MM.1S (cell line): Measurements from ENCODE around the gene WWC2.

ENCODE experiments used
- DNase-seq: peaks from one replicate; pipeline ENCODE4 v3.0.0-alpha.2; 2015
- H2AFZ ChIP-seq: fragments of 300-600 bp; sonication (generic); 2 replicates; pipeline ENCODE4 v1.6.0; 2016; ENCODE audit warnings: antibody characterized with exemption, low read length
- H3F3A ChIP-seq: fragments of 300-600 bp; sonication (generic); 2 replicates; pipeline ENCODE4 v1.6.1; 2016; ENCODE audit warnings: mild to moderate bottlenecking, antibody characterized with exemption, low read length, moderate library complexity, mixed read lengths; ENCODE audit not compliant: insufficient read depth
- H3K27ac ChIP-seq: fragments of 300-600 bp; sonication (generic); 2 replicates; pipeline ENCODE4 v1.5.1; 2016; ENCODE audit warnings: mild to moderate bottlenecking, low read length
- H3K27me3 ChIP-seq: fragments of 300-600 bp; sonication (generic); replicated peaks from 2 replicates; pipeline ENCODE4 v1.6.0; 2016; ENCODE audit warnings: low read length; ENCODE audit not compliant: insufficient read depth
- H3K36me3 ChIP-seq: fragments of 300-600 bp; sonication (generic); replicated peaks from 2 replicates; pipeline ENCODE4 v1.6.1; 2016; ENCODE audit warnings: mild to moderate bottlenecking, low read length, mixed read lengths; ENCODE audit not compliant: insufficient read depth
- H3K4me1 ChIP-seq: fragments of 300-600 bp; sonication (generic); 2 replicates; pipeline ENCODE4 v1.6.1; 2016; ENCODE audit warnings: low read length, mixed read lengths
- H3K4me2 ChIP-seq: fragments of 300-600 bp; sonication (generic); 2 replicates; pipeline ENCODE4 v1.6.0; 2016; ENCODE audit warnings: low read depth, low read length
- H3K4me3 ChIP-seq: fragments of 300-600 bp; sonication (generic); 2 replicates; pipeline ENCODE4 v1.5.1; 2016; ENCODE audit warnings: low read length, mixed read lengths
- H3K79me2 ChIP-seq: fragments of 300-600 bp; sonication (generic); 2 replicates; pipeline ENCODE4 v1.6.1; 2016; ENCODE audit warnings: mixed run types, low read length, mixed read lengths
- H3K9ac ChIP-seq: fragments of 300-600 bp; sonication (generic); 2 replicates; pipeline ENCODE4 v1.6.1; 2016; ENCODE audit warnings: low read length, mixed read lengths
- H3K9me2 ChIP-seq: fragments of 300-600 bp; sonication (generic); replicated peaks from 2 replicates; pipeline ENCODE4 v1.6.1; 2016; ENCODE audit warnings: mild to moderate bottlenecking, low read length, mixed read lengths; ENCODE audit not compliant: insufficient read depth
- H3K9me3 ChIP-seq: fragments of 300-600 bp; sonication (generic); replicated peaks from 2 replicates; pipeline ENCODE4 v1.6.1; 2016; ENCODE audit warnings: mild to moderate bottlenecking, low read length, mixed read lengths; ENCODE audit not compliant: insufficient read depth
- H4K20me1 ChIP-seq: fragments of 300-600 bp; sonication (generic); 2 replicates; pipeline ENCODE4 v1.6.1; 2016; ENCODE audit warnings: mild to moderate bottlenecking, low read length, moderate library complexity, mixed read lengths; ENCODE audit not compliant: insufficient read depth
- EZH2 ChIP-seq: fragments of 300-600 bp; sonication (generic); optimal IDR thresholded peaks from 2 replicates; pipeline ENCODE3; 2017; ENCODE audit warnings: low read depth, mild to moderate bottlenecking, antibody characterized with exemption, low read length, mixed read lengths
- EZH2phosphoT487 ChIP-seq: fragments of 300-600 bp; sonication (generic); IDR thresholded peaks from 2 replicates; pipeline ENCODE4 v1.6.1; 2018; ENCODE audit warnings: antibody characterized with exemption, low read length
- TF ChIP-seq, protein P1 (sequence below): fragments of 300-600 bp; sonication (generic); IDR thresholded peaks from 2 replicates; pipeline ENCODE4 v1.5.1; 2016; ENCODE audit warnings: antibody characterized with exemption, low read length, mixed read lengths

The WWC2 gene

DNA sequence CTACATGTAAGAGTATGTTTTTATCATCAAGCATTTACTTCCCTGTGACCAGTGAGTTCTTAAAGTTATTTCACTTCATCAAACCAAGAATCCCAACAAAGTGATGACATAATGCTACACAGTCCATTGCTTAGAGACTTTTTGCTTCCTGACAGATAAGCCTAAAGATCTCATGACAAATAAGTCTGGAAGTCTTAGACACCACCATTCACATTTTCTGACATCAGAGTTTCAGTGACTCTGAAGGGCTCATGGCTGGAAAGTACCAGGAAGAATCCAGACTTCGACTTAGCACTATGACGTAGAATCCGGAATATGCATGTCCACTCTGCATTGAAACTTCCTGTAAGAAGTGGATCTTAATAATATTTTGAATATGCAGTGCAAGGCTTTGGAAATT lies 167.3 kb downstream of the WWC2 start:
- DNase-seq: no peak
- H3K9me2 ChIP-seq: no peaks in the 10 kb centered on the region
- H3K27me3 ChIP-seq: no peaks in the 10 kb centered on the region
- no peaks in the 10 kb centered on the region for H3F3A ChIP-seq
- no peaks in the 10 kb centered on the region for H3K79me2 ChIP-seq
- peaks cover 4% of the 10 kb centered on the region for H3K4me1 ChIP-seq
- TF ChIP-seq EZH2 (no peak), EZH2phosphoT487 (no peak)
- TF ChIP-seq, protein P1, sequence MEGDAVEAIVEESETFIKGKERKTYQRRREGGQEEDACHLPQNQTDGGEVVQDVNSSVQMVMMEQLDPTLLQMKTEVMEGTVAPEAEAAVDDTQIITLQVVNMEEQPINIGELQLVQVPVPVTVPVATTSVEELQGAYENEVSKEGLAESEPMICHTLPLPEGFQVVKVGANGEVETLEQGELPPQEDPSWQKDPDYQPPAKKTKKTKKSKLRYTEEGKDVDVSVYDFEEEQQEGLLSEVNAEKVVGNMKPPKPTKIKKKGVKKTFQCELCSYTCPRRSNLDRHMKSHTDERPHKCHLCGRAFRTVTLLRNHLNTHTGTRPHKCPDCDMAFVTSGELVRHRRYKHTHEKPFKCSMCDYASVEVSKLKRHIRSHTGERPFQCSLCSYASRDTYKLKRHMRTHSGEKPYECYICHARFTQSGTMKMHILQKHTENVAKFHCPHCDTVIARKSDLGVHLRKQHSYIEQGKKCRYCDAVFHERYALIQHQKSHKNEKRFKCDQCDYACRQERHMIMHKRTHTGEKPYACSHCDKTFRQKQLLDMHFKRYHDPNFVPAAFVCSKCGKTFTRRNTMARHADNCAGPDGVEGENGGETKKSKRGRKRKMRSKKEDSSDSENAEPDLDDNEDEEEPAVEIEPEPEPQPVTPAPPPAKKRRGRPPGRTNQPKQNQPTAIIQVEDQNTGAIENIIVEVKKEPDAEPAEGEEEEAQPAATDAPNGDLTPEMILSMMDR: no peak
- H3K9ac ChIP-seq: no peak overlapping the region
- H2AFZ ChIP-seq: no peak overlapping the region
- H3K27ac ChIP-seq: no peak overlapping the region
- H3K9me3 ChIP-seq: no peaks in the 10 kb centered on the region
- no peaks in the 10 kb centered on the region for H4K20me1 ChIP-seq
- H3K36me3 ChIP-seq: no peaks in the 10 kb centered on the region
- no peak overlapping the region for H3K4me3 ChIP-seq
- H3K4me2 ChIP-seq: no peak overlapping the region

DNA sequence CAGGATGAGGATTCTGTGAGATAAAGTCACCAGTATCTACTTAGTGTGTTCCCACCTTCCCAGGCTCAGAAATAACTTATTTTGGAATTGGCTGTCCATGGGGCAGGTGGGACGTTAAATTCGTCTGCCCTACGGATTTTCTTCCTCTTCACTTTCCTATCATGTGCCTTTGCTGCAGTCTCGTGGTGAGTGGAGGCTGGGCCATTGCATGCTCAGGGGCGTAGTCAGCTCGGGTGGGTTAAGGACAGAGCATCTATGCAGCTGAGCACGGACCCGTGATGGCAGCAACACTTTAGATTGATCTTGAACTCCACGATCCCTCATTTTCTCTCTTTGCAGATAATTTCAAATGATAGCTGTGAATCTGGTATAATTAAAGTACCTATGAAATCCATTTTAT lies 169.5 kb downstream of the WWC2 start:
- Histone ChIP-seq H3K9ac (no peak overlapping the region), H3K4me3 (no peak overlapping the region), H3K36me3 (no peaks in the 10 kb centered on the region), H3K9me3 (no peaks in the 10 kb centered on the region), H3K79me2 (no peaks in the 10 kb centered on the region), H3K9me2 (no peaks in the 10 kb centered on the region), H3K27me3 (no peaks in the 10 kb centered on the region), H3K4me2 (no peak overlapping the region), H3F3A (no peaks in the 10 kb centered on the region), H3K4me1 (no peaks in the 10 kb centered on the region), H2AFZ (no peak overlapping the region), H3K27ac (no peak overlapping the region), H4K20me1 (no peaks in the 10 kb centered on the region)
- no peak for TF ChIP-seq EZH2
- TF ChIP-seq, protein P1: no peak
- no peak for TF ChIP-seq EZH2phosphoT487
- no peak for DNase-seq

DNA sequence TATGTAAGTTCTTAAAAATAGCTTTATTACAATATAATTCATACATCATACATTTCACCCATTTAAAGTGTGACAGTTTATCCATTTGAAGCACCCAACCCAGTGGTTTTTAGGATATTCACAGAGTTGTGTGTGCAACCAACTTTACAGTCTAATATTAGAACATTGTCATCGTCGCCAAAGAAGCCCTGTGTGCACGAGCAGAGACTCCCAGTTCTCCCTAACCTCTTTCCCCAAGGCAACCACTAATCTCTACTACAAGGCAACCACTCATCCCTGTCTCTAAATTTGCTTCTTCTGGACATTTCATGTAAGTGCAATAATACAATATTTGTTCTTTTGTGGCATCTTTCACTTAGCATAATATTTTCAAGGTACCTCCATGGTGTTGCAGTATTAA lies 173.3 kb downstream of the WWC2 start:
- Histone ChIP-seq H3K4me1 (no peaks in the 10 kb centered on the region), H3K9me3 (no peaks in the 10 kb centered on the region), H3K27ac (no peak overlapping the region), H3K4me3 (no peak overlapping the region), H4K20me1 (no peaks in the 10 kb centered on the region), H3F3A (no peaks in the 10 kb centered on the region), H2AFZ (no peak overlapping the region), H3K9me2 (no peaks in the 10 kb centered on the region), H3K9ac (no peak overlapping the region), H3K36me3 (no peaks in the 10 kb centered on the region), H3K79me2 (no peaks in the 10 kb centered on the region), H3K4me2 (no peak overlapping the region), H3K27me3 (no peaks in the 10 kb centered on the region)
- TF ChIP-seq EZH2 (no peak), EZH2phosphoT487 (no peak)
- TF ChIP-seq, protein P1: no peak
- DNase-seq: no peak

DNA sequence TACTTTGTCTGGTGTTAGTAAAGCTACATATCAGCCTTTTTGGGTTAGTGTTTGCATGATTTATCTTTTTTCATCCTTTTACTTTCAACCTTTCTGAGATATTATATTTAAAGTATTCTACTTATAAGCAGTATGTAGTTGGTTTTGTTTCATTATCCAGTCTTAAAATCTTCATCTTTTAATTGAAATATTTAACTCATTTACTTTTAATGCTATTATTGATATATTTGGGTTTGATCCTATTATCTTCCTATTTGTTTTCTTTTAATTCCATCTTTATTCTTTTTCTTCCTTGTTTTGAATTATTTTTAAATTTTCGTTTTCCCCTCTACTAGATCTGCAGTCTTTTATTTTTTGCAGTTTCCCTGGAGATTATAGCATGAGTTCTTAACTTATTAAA lies 177.0 kb downstream of the WWC2 start:
- no peaks in the 10 kb centered on the region for H3K4me1 ChIP-seq
- no peak overlapping the region for H3K4me3 ChIP-seq
- H3K79me2 ChIP-seq: no peaks in the 10 kb centered on the region
- H3K9me3 ChIP-seq: no peaks in the 10 kb centered on the region
- no peaks in the 10 kb centered on the region for H3K9me2 ChIP-seq
- H3K27me3 ChIP-seq: no peaks in the 10 kb centered on the region
- H3K4me2 ChIP-seq: no peak overlapping the region
- no peaks in the 10 kb centered on the region for H3F3A ChIP-seq
- no peaks in the 10 kb centered on the region for H3K36me3 ChIP-seq
- TF ChIP-seq, protein P1: no peak
- TF ChIP-seq EZH2phosphoT487: no peak
- TF ChIP-seq EZH2: no peak
- H3K27ac ChIP-seq: no peak overlapping the region
- no peak overlapping the region for H2AFZ ChIP-seq
- H3K9ac ChIP-seq: no peak overlapping the region
- DNase-seq: no peak
- H4K20me1 ChIP-seq: no peaks in the 10 kb centered on the region
